ENCODE measurements around the gene VGF.
"Not testable (repeated sequence)": the region's sequence is repeated elsewhere in the genome, so short reads cannot be mapped to it uniquely, and the experiment has no call there.

Gene VGF

GRCh38 chr7:101165075-101165957, at the start of gene VGF:
VGF (minus strand) TSS chr7:101165569; CDS start chr7:101164843, 726 bp downstream.
- DNase-seq (ENCODE audit: low read depth), result peak; percentile 84

GRCh38 chr7:101212014-101212413, 46.6 kb upstream of the VGF start:
- no peak for DNase-seq (ENCODE audit: low read depth)

DNA sequence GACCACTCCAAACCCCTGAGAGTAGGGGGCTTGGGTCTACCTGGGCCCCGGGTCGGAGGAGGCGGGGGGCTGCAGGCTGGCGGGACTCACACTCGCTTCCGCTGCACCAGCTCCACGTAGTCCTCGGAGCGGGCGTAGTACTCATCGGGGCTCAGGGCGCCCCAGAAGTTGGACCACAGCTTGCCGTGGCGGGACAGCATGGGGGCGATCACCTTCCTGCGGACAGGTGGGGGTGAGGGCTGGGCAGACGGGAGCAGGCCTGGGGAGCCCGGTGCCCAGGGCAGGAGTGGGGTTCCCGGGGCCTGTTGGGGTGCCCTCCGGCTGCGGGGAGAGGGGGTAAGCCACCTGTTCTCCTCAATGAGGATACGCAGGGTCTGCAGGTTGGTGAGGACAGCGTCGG, 46.1 kb upstream of the VGF start:
- no peak for DNase-seq (ENCODE audit: low read depth)

GRCh38 chr7:101210143-101210542, 44.8 kb upstream of the VGF start:
- DNase-seq (ENCODE audit: low read depth), result no peak

- no peak for DNase-seq (ENCODE audit: low read depth)
Measured at GRCh38 chr7:101208794-101209193, 43.4 kb upstream of the VGF start.

DNA sequence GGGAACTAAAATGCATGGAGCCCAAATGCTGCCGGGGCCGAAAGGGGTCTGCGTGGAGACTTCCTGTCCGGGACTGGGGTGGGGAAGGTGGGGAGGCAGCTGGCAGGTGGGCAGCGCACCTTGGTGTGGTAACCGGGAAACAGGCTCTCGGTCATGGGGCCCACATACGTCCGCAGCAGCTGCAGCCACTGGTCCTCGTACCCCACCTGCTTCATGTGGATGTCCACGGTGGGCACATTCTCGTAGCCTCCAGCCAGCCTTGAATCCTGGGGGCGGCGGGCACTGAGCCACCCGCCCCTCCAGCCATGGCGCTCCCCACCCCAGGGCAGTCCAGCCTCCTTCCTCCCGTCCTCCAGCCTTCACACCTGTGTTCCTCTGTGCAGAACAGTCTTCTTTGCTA, 42.1 kb upstream of the VGF start:
- no peak for DNase-seq (ENCODE audit: low read depth)

- no peak for DNase-seq (ENCODE audit: low read depth)
Measured at GRCh38 chr7:101206665-101207042, 41.3 kb upstream of the VGF start.

- no peak for DNase-seq (ENCODE audit: low read depth)
Measured at GRCh38 chr7:101205901-101206664, 40.7 kb upstream of the VGF start.

GRCh38 chr7:101203740-101204738, 38.7 kb upstream of the VGF start:
- not testable (repeated sequence) for DNase-seq (ENCODE audit: low read depth)

DNA sequence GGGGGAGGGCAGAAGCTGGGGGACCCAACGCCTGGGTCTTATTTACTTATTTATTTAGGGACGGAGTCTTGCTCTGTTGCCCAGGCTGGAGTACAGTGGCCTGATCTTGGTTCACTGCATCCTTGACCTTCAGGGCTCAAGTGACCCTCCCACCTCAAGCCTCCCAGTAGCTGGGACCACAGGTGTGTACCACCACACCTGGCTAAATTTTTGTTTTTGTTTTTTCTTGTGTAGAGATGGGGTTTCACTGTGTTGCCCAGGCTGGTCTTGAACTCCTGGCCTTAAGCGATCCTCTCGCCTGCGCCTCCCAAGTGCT, 37.2 kb upstream of the VGF start:
- no peak for DNase-seq (ENCODE audit: low read depth)

DNA sequence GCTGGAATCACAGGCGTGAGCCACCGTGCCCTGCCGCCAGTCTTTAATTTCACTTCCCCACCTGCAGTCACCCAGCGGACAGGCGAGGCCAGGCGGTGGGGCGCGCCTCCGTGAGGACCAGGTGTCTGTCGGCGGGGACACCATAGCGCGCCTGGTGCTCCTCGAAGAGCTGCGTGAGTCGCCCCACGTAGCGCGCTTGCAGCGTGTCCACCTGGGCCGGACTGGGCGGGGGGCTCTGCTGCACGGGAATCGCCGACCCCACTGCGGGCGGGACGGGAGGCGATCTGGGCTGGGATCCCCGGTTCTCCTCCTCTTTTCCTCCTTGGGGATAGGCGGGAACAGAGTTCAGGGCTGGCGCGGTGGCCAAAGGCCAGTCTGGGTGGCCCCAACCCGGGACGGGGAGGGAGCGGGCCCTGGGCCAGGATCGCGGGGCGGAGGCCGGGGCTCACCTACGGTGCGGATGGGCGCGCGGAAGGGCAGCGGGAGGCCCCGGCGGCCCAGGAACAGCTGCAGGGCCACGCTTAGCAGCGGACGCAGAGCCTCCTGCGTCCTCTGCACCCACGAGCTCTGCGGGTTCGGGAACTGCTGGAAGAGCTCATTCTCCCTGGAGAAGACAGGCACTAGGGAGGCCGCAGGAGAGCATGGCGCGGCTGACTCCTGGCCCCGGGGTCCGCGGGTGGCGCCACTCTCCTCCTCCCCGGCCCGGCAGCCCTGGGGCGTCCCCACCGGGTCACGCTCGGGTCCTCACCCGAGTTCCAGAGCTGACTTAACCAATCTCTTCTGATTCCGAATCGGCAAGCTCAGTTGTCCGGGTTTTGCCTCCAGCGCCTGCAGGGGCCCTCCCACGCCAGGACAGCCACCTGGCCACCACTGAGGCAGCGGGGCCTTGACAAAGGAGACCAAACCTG, 36.6 kb upstream of the VGF start:
- DNase-seq (ENCODE audit: low read depth), result no peak

- DNase-seq (ENCODE audit: low read depth), result no peak
Measured at GRCh38 chr7:101200862-101201599, 35.7 kb upstream of the VGF start, which contains the start of gene MOGAT3. MOGAT3 (minus strand) TSS chr7:101201036; CDS start chr7:101200854, 182 bp downstream.

- DNase-seq (ENCODE audit: low read depth), result no peak
Measured at GRCh38 chr7:101200504-101200861, 35.1 kb upstream of the VGF start.

GRCh38 chr7:101199522-101199921, 34.2 kb upstream of the VGF start:
- DNase-seq (ENCODE audit: low read depth), result not testable (repeated sequence)

DNA sequence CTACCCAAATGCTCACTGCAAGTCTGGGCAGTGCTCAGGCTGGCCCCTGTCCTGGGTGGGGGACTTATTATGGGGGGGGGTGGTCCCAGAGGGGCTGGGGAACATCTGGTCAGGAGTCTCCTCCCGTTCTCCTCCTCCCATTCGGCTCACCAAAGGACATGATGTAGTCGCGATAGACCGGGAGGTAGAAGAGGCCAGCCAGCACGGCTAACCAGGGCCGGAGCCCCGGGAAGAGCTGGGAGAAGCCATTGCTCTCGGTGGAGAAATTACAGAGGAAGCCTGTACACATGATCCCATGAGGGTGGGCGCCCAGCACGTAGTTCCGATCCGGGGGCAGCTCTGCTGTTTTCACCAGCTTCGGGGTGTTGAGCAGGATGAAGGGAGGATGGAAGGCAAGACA, 33.1 kb upstream of the VGF start:
- no peak for DNase-seq (ENCODE audit: low read depth)

DNA sequence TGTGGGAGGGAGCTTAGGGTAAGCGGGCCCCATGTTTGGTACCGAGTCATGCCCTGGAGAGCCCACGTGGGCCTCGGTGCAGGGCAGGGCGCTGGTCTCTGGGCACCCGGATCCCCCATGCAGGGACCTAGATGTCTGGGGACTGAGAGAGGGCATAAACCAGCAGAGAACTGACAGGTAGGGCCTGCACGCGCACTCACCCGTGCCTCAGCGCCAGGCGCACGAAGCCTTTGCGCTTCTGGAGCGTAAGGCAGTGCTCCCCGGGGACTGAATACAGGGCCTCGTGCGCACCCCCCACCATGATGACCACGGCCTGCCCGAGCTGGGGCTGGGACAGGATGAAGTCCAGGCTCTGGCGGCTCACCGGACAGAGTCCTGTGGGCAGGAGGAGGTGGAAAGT, 32.6 kb upstream of the VGF start:
- DNase-seq (ENCODE audit: low read depth), result no peak

DNA sequence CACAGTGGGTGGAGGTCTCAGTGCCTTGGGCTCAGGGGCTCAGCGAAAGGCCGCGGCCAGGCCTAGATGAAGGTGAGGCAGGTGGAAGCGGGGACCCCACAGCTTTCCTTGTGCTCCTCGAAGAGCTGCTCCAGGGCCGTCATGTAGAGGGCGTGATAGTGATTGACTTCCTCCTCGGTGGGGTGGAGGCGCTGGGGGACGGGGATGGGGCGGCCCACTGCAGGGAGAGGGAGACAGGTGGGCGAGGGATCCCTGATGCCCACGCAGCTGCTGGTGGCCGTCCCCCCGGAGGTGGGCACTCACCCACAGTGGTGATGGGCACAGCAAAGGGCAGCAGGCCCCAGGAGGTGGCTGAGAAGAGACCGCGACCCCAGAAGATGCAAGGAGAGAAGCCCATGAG, 30.5 kb upstream of the VGF start:
- DNase-seq (ENCODE audit: low read depth), result no peak

DNA sequence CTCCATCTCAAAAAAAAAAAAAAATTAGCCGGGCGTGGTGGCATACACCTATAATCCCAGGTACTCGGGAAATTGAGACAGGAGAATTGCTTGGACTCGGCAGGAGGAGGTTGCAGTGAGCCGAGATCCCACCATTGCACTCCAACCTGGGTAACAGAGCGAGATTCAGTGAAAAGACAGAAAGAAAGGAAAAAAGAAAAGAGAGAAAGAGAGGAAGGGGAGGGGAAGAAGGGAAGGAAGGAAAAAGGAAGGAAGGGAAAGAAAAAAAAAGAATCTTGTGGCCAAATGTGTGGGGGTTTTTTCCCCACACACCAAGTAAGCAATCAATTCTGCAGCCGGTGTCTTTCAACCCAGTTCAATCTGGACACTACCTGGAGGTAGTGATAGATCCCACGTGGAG, 23.7 kb upstream of the VGF start:
- no peak for DNase-seq (ENCODE audit: low read depth)

GRCh38 chr7:101186844-101187428, 21.6 kb upstream of the VGF start:
- DNase-seq (ENCODE audit: low read depth), result no peak

DNA sequence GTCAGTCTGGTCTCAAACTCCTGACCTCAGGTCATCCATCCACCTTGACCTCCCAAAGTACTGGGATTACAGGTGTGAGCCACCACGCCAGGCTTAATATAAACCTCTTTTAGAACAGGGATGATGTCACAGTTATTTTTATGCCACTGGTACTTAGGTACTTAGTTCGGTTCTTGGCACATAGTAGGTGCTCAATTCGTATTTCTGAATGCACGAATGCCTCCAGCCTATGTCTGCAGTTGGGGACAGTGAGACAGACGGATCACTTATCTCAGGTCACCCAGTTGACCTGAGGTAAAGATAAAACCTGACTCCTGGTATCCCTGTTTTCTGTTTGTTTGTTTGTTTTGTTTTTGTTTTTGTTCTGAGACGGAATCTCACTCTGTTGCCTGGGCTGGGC, 20.8 kb upstream of the VGF start:
- no peak for DNase-seq (ENCODE audit: low read depth)
